H1 (cell line): ENCODE results near the gene IRAG1. TPM values are rescaled to one million over a fixed set of nuclear protein-coding genes. Genes with fewer than 3 reads are reported as not detected.

Experiments used
- CTCF ChIA-PET: fragments of 300-600 bp; sonication (Branson Sonifier 250); formaldehyde crosslinking; loops from one replicate; lab custom pipeline; 2021; ENCODE audit not compliant: partially characterized antibody; lab: Charles Lee
- POLR2A ChIA-PET: fragments of 300-600 bp; sonication (Branson Sonifier 250); formaldehyde crosslinking; loops from one replicate; lab custom pipeline; 2021; ENCODE audit warnings: inconsistent platforms; ENCODE audit not compliant: partially characterized antibody; lab: Charles Lee
- DNase-seq, 2 experiments: peaks; one replicate each; pipeline versions ENCODE4 v3.0.0 to v3.0.0-alpha.2; 2010 to 2022; ENCODE audit warnings: low spot score in 2 of 2, low read depth in 1 of 2, mixed read lengths in 1 of 2
- FAIRE-seq: peaks from 2 replicates; lab custom pipeline; 2011; peaks lifted over from hg19 to GRCh38; lab: Jason Lieb, UNC
- H2AFZ ChIP-seq: 2 replicates; pipeline ENCODE4 v1.8.1; 2012; ENCODE audit warnings: low read length, inconsistent platforms
- H2AK5ac ChIP-seq: 2 replicates; pipeline ENCODE4 v1.6.1; 2013; ENCODE audit warnings: low read depth, low read length
- H2BK120ac ChIP-seq: replicated peaks from 2 replicates; pipeline ENCODE3; 2013; ENCODE audit warnings: low read depth, low read length, inconsistent platforms
- H2BK12ac ChIP-seq: 2 replicates; pipeline ENCODE4 v1.6.1; 2013; ENCODE audit warnings: low read depth, low read length
- H2BK15ac ChIP-seq: 2 replicates; pipeline ENCODE4 v1.6.1; 2013; ENCODE audit warnings: low read length
- H2BK20ac ChIP-seq: 2 replicates; pipeline ENCODE4 v1.6.1; 2013; ENCODE audit warnings: low read length
- H2BK5ac ChIP-seq: 2 replicates; pipeline ENCODE4 v1.6.1; 2013; ENCODE audit warnings: low read depth, low read length
- H3K14ac ChIP-seq: 2 replicates; pipeline ENCODE4 v1.6.1; 2013; ENCODE audit warnings: inconsistent platforms; ENCODE audit not compliant: insufficient read length
- H3K18ac ChIP-seq: 2 replicates; pipeline ENCODE4 v1.6.1; 2013; ENCODE audit warnings: low read length; ENCODE audit errors: extremely low read depth
- H3K23ac ChIP-seq: 2 replicates; pipeline ENCODE4 v1.6.1; 2013; ENCODE audit warnings: inconsistent platforms; ENCODE audit not compliant: insufficient read length
- H3K23me2 ChIP-seq: 2 replicates; pipeline ENCODE4 v1.6.1; 2013; ENCODE audit warnings: low read depth, low read length
- H3K27ac ChIP-seq: 2 replicates; pipeline ENCODE4 v1.6.1; 2011; ENCODE audit warnings: low read depth, low read length, inconsistent platforms
- H3K27me3 ChIP-seq, 4 experiments: replicated peaks in 1 of 4; 1 replicate in 1 of 4; 2 replicates in 3 of 4; pipeline versions ENCODE4 v1.6.1 to v1.8.1; 2011 to 2013; ENCODE audit warnings: low read length in 3 of 4, mild to moderate bottlenecking in 3 of 4, inconsistent platforms in 2 of 4, mixed read lengths in 2 of 4, moderate library complexity in 1 of 4; ENCODE audit not compliant: control insufficient read depth in 3 of 4, insufficient read depth in 3 of 4; ENCODE audit errors: extremely low read depth in 1 of 4
- H3K36me3 ChIP-seq, 4 experiments: 2 replicates each; pipeline versions ENCODE4 v1.6.1 to v1.8.1; 2011 to 2013; ENCODE audit warnings: mild to moderate bottlenecking in 4 of 4, low read length in 3 of 4, moderate library complexity in 2 of 4, control low read depth in 1 of 4, inconsistent platforms in 1 of 4; ENCODE audit not compliant: insufficient read depth in 4 of 4, control insufficient read depth in 2 of 4
- H3K4ac ChIP-seq: replicated peaks from 2 replicates; pipeline ENCODE3; 2013; ENCODE audit warnings: low read length, low read depth, mixed read lengths, inconsistent platforms; ENCODE audit not compliant: insufficient read length
- H3K4me1 ChIP-seq, 4 experiments: replicated peaks in 1 of 4; 1 replicate in 1 of 4; 2 replicates in 3 of 4; pipeline versions ENCODE4 v1.6.1 to v1.8.1; 2011 to 2013; ENCODE audit warnings: low read length in 3 of 4, inconsistent platforms in 2 of 4, mixed read lengths in 1 of 4; ENCODE audit not compliant: insufficient read depth in 4 of 4, control insufficient read depth in 3 of 4
- H3K4me2 ChIP-seq, 2 experiments: 2 replicates each; pipeline versions ENCODE4 v1.6.1 to v1.8.1; 2011 to 2013; ENCODE audit warnings: low read depth in 2 of 2, low read length in 2 of 2, control low read depth in 1 of 2, inconsistent platforms in 1 of 2, mild to moderate bottlenecking in 1 of 2; ENCODE audit not compliant: insufficient read depth in 1 of 2
- H3K4me3 ChIP-seq, 4 experiments: fragments of 200-600, 300-600 bp in 1 of 4; sonication (generic), shearing (Covaris generic), sonication (Bioruptor Twin) in 1 of 4; 2 replicates each; pipeline versions ENCODE4 v1.5.1 to v1.8.1; 2011 to 2016; ENCODE audit warnings: low read length in 4 of 4, low read depth in 3 of 4, control low read depth in 2 of 4, inconsistent platforms in 2 of 4, mild to moderate bottlenecking in 2 of 4, mixed read lengths in 1 of 4, moderate library complexity in 1 of 4; ENCODE audit not compliant: insufficient read depth in 2 of 4; ENCODE audit errors: extremely low read depth in 1 of 4
- H3K56ac ChIP-seq: replicated peaks from 2 replicates; pipeline ENCODE3; 2013; ENCODE audit warnings: low read depth, mild to moderate bottlenecking, mixed read lengths, low read length, inconsistent platforms; ENCODE audit not compliant: insufficient read length
- H3K79me1 ChIP-seq: 2 replicates; pipeline ENCODE4 v1.6.1; 2013; ENCODE audit warnings: low read depth, low read length, control low read depth
- H3K79me2 ChIP-seq, 2 experiments: 2 replicates each; pipeline versions ENCODE4 v1.6.1 to v1.8.1; 2012 to 2013; ENCODE audit warnings: low read length in 2 of 2, mild to moderate bottlenecking in 2 of 2, inconsistent platforms in 1 of 2; ENCODE audit not compliant: insufficient read depth in 2 of 2, control insufficient read depth in 1 of 2
- H3K9ac ChIP-seq, 4 experiments: replicated peaks in 1 of 4; 1 replicate in 1 of 4; 2 replicates in 3 of 4; pipeline versions ENCODE4 v1.6.1 to v1.8.1; 2011 to 2013; ENCODE audit warnings: low read depth in 3 of 4, low read length in 3 of 4, control low read depth in 2 of 4, mild to moderate bottlenecking in 2 of 4, moderate library complexity in 2 of 4, inconsistent platforms in 1 of 4; ENCODE audit errors: extremely low read depth in 1 of 4
- H3K9me3 ChIP-seq, 2 experiments: 2 replicates each; pipeline versions ENCODE4 v1.6.1 to v1.8.1; 2012 to 2013; ENCODE audit warnings: mild to moderate bottlenecking in 2 of 2, moderate library complexity in 2 of 2, control low read depth in 1 of 2, inconsistent platforms in 1 of 2, low read depth in 1 of 2, low read length in 1 of 2, mixed read lengths in 1 of 2; ENCODE audit not compliant: insufficient read depth in 2 of 2
- H4K20me1 ChIP-seq, 2 experiments: replicated peaks in 1 of 2; 2 replicates each; pipeline versions ENCODE3 to v1.8.1; 2011 to 2013; ENCODE audit warnings: inconsistent platforms in 2 of 2, low read length in 2 of 2, mild to moderate bottlenecking in 1 of 2; ENCODE audit not compliant: insufficient read depth in 2 of 2, control insufficient read depth in 1 of 2
- H4K5ac ChIP-seq: 2 replicates; pipeline ENCODE4 v1.6.1; 2013; ENCODE audit warnings: low read length, low read depth, mixed read lengths, inconsistent platforms; ENCODE audit not compliant: insufficient read length
- H4K8ac ChIP-seq: 2 replicates; pipeline ENCODE4 v1.8.0; 2013; ENCODE audit warnings: mild to moderate bottlenecking, moderate library complexity, low read length, inconsistent platforms; ENCODE audit not compliant: insufficient read depth; ENCODE audit errors: extremely low read depth
- H4K91ac ChIP-seq: replicated peaks from 2 replicates; pipeline ENCODE3; 2013; ENCODE audit warnings: low read length, mixed read lengths, inconsistent platforms; ENCODE audit not compliant: insufficient read length
- ATF3 ChIP-seq: IDR thresholded peaks from 2 replicates; pipeline ENCODE4 v1.6.1; 2011; ENCODE audit warnings: low read depth, mild to moderate bottlenecking, low read length; ENCODE audit not compliant: insufficient read depth
- SIX5 ChIP-seq: IDR thresholded peaks from 2 replicates; pipeline ENCODE4 v1.6.1; 2011; ENCODE audit warnings: mild to moderate bottlenecking, low read depth, low read length
- WGBS, 2 experiments: shearing (Covaris generic) in 1 of 2; methylation state at CpG; one replicate each; pipeline versions ENCODE4 v1.1.6 to v1.1.7; 2013 to 2015; ENCODE audit warnings: low lambda C conversion rate in 2 of 2, mixed read lengths in 2 of 2, inconsistent platforms in 1 of 2, low coverage in 1 of 2, missing lambda C conversion rate in 1 of 2; ENCODE audit not compliant: insufficient replicate concordance in 2 of 2, insufficient coverage in 1 of 2, insufficient read length in 1 of 2; ENCODE audit errors: extremely low coverage in 1 of 2, missing lambda C conversion rate in 1 of 2; 5-methylcytosine and 5-hydroxymethylcytosine counted together
- polyA plus RNA-seq, 7 experiments: library from polyadenylated mRNA; depleted of rRNA in 3 of 7; stranded (reverse) in 5 of 7; unstranded in 2 of 7; fragments of >200 nt in 5 of 7; fragments of 200-250 nt in 2 of 7; gene quantifications; 1 replicate in 5 of 7; 2 replicates in 1 of 7; 4 replicates in 1 of 7; pipeline versions ENCODE4 v1.2.1 to v1.2.3, GENCODE V29; 2011 to 2013; ENCODE audit warnings: missing spikeins in 2 of 7, mixed read lengths in 2 of 7
- total RNA-seq: library from RNA; stranded (reverse); fragmentation: NEBNext Ultra II Directional; extraction: Animal tissue kit (Norgen Biotek cat#: 25700); gene quantifications from 2 replicates; pipeline ENCODE4 v1.2.1, GENCODE V29; 2021

The IRAG1 gene
- total and polyA plus RNA-seq, 2 of the 8 experiments (the other 6 are each of a cell fraction or from before 2014, with no cell fraction given), result 1.8 to 2.7 TPM

DNA sequence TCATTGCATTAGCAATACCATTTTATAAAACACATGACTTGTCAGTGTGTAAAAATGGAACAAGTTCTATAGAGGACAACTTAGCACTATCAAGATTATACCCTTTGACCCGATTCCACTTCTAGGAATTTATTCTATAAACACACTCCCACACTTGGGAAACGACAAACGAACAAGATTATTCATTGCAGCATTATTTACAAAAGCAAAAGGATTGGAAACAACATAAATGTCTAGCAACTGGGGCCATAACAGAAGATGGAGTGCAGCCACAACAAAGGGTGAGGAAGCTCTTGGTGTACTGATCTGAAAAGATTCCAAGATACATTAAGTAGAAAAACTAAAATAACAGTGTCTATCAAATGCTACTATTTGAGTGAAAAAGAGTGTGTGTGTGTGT lies 2.3 kb upstream of the IRAG1 start:
- H3K4ac ChIP-seq, result no peak overlapping the region
- no peaks in the 10 kb centered on the region for H3K79me2 ChIP-seq
- H4K5ac ChIP-seq, result no peak overlapping the region
- H2BK120ac ChIP-seq, result no peak overlapping the region
- no peaks in the 10 kb centered on the region for H3K27me3 ChIP-seq
- H3K4me3 ChIP-seq, result no peak overlapping the region
- H2BK15ac ChIP-seq, result no peak overlapping the region
- DNase-seq (no peak), FAIRE-seq (no peak)
- no peak overlapping the region for H3K23ac ChIP-seq
- H3K9ac ChIP-seq, result no peak overlapping the region
- no peaks in the 10 kb centered on the region for H3K36me3 ChIP-seq
- no peak overlapping the region for H3K4me2 ChIP-seq
- H3K4me1 ChIP-seq, result peaks cover 0 to 6% (median 0%) of the 10 kb centered on the region in 4 experiments; a peak in 1 of 7 replicates
- H4K91ac ChIP-seq, result no peak overlapping the region
- peaks cover 7% of the 10 kb centered on the region in 2 experiments; a peak in 3 of 4 replicates for H3K9me3 ChIP-seq
- H3K18ac ChIP-seq, result no peak overlapping the region
- no peak overlapping the region for H2BK12ac ChIP-seq
- H4K8ac ChIP-seq, result no peak overlapping the region
- H2BK5ac ChIP-seq, result no peak overlapping the region
- no peak overlapping the region for H3K56ac ChIP-seq
- H2AFZ ChIP-seq, result no peak overlapping the region
- ChIA-PET CTCF (interaction anchor here (3.2 to 4.2 kb wide), 2 partner anchors 14 to 41 kb away, joined by 8 to 19 read pairs; no protein-coding TSS in a partner anchor), POLR2A (interaction anchor here (0.7 kb wide), 1 partner anchor 20 kb away, joined by 3 read pairs; no protein-coding TSS in a partner anchor)
- TF ChIP-seq ATF3 (no peak), SIX5 (no peak)
- H3K27ac ChIP-seq, result no peak overlapping the region
- no peaks in the 10 kb centered on the region for H3K79me1 ChIP-seq
- H3K14ac ChIP-seq, result no peak overlapping the region
- no peak overlapping the region for H2BK20ac ChIP-seq
- no peaks in the 10 kb centered on the region; the same call in 1 of the 2 replicates for H3K23me2 ChIP-seq
- no peaks in the 10 kb centered on the region for H4K20me1 ChIP-seq
- WGBS, 2 experiments, result 88% methylated on average over 3 of the region's 3 CpGs; no CpG with 5 or more reads in 1 of the 2 experiments
- H2AK5ac ChIP-seq, result no peak overlapping the region
